ENCODE results near the gene MUC12. TPM values are rescaled to one million over a fixed set of nuclear protein-coding genes. Genes with fewer than 3 reads are reported as not detected.
A peak's percentile ranks its signal among the peaks of the same experiment; 100 is the strongest.

The MUC12 gene
- total and polyA plus RNA-seq, 2 of the 13 experiments (the other 11 are each of a cell fraction or from before 2014, with no cell fraction given): not detected

- TF ChIP-seq ZNF800 (CRISPR knock-in tag; IDR thresholded peaks at IDR 0.05): peak; percentile 45; the same call in 1 of the 2 replicates
- TF ChIP-seq NPAS2 (CRISPR knock-in tag; IDR thresholded peaks at IDR 0.05; ENCODE audit: borderline replicate concordance): no peak
- no peak for TF ChIP-seq ATF4 (CRISPR knock-in tag; IDR thresholded peaks at IDR 0.05)
- TF ChIP-seq TBX2 (CRISPR knock-in tag; IDR thresholded peaks at IDR 0.05; ENCODE audit: borderline replicate concordance): 0 out of 2 replicates have a peak, but pooled peaks have one; percentile 17
- no peak for TF ChIP-seq AHDC1 (CRISPR knock-in tag; IDR thresholded peaks at IDR 0.05; ENCODE audit: borderline replicate concordance)
- peak; percentile 82 for TF ChIP-seq STAG1 (CRISPR knock-in tag; IDR thresholded peaks at IDR 0.05)
- TF ChIP-seq HINFP (CRISPR knock-in tag; IDR thresholded peaks at IDR 0.05; ENCODE audit: low read depth): 0 out of 2 replicates have a peak, but pooled peaks have one; percentile 47
- TF ChIP-seq ETV5 (CRISPR knock-in tag; IDR thresholded peaks at IDR 0.05; ENCODE audit: borderline replicate concordance): 0 out of 2 replicates have a peak, but pooled peaks have one; percentile 31
- peak; percentile 76; the same call in 1 of the 2 replicates for TF ChIP-seq ZNF768 (CRISPR knock-in tag; IDR thresholded peaks at IDR 0.05)
- TF ChIP-seq TEAD2 (CRISPR knock-in tag; IDR thresholded peaks at IDR 0.05): no peak
- peak; percentile 91 for TF ChIP-seq RAD21 (CRISPR knock-in tag; IDR thresholded peaks at IDR 0.05)
- TF ChIP-seq ZNF343 (CRISPR knock-in tag; IDR thresholded peaks at IDR 0.05): no peak
- no peak for TF ChIP-seq ZZZ3 (CRISPR knock-in tag; IDR thresholded peaks at IDR 0.05; ENCODE audit: borderline replicate concordance)
- peak; percentile 64 for TF ChIP-seq ZNF574 (CRISPR knock-in tag; IDR thresholded peaks at IDR 0.05)
- no peak for TF ChIP-seq SYNCRIP (IDR thresholded peaks at IDR 0.05; ENCODE audit: insufficient read depth, low read depth, low read length)
These were observed 3.4 kb upstream of the MUC12 start (continued) for GRCh38 chr7:100965723-100966541.

All from HepG2 (cell line).